NCI-H1105 treated with DMSO at 0.1 percent for 48 hours (cell line): Measurements from ENCODE around the gene FN3KRP.

Experiments used
- DNase-seq: peaks from one replicate; lab custom pipeline; 2025; lab: John Stamatoyannopoulos, UW

FN3KRP gene

GRCh38 chr17:82687871-82688270 lies 28.6 kb upstream of the FN3KRP start:
- DNase-seq: no peak

- no peak for DNase-seq
These were observed 27.4 kb upstream of the FN3KRP start for GRCh38 chr17:82689077-82689476.

GRCh38 chr17:82690786-82691489 lies 25.6 kb upstream of the FN3KRP start:
- no peak for DNase-seq

GRCh38 chr17:82691714-82692113 lies 24.8 kb upstream of the FN3KRP start:
- DNase-seq: no peak

GRCh38 chr17:82692268-82692667 lies 24.2 kb upstream of the FN3KRP start:
- no peak for DNase-seq

GRCh38 chr17:82693168-82693867 lies 23.2 kb upstream of the FN3KRP start:
- no peak for DNase-seq

- DNase-seq: no peak
These were observed 21.9 kb upstream of the FN3KRP start for GRCh38 chr17:82694647-82695046.

- no peak for DNase-seq
These were observed 20.2 kb upstream of the FN3KRP start for GRCh38 chr17:82696259-82696658.

- DNase-seq: no peak
These were observed 19.3 kb upstream of the FN3KRP start for GRCh38 chr17:82696916-82697807.

GRCh38 chr17:82697808-82698064 lies 18.8 kb upstream of the FN3KRP start:
- no peak for DNase-seq

- peak; percentile 94 for DNase-seq
These were observed 18.2 kb upstream of the FN3KRP start, which contains the start of gene RAB40B for GRCh38 chr17:82698065-82698973. Gene RAB40B, minus strand, starts transcription at chr17:82698698. Its CDS starts 102 bp downstream, at chr17:82698596.

- DNase-seq: no peak
These were observed 17.5 kb upstream of the FN3KRP start for GRCh38 chr17:82698974-82699442.

GRCh38 chr17:82699551-82699950 lies 17.0 kb upstream of the FN3KRP start:
- DNase-seq: no peak

- DNase-seq: no peak
These were observed 14.1 kb upstream of the FN3KRP start for GRCh38 chr17:82702231-82702927.

- no peak for DNase-seq
These were observed 13.3 kb upstream of the FN3KRP start for GRCh38 chr17:82703036-82703745.

GRCh38 chr17:82703935-82704865 lies 12.3 kb upstream of the FN3KRP start:
- no peak for DNase-seq

- DNase-seq: no peak
These were observed 11.6 kb upstream of the FN3KRP start for GRCh38 chr17:82704886-82705285.

- DNase-seq: no peak
These were observed 10.8 kb upstream of the FN3KRP start for GRCh38 chr17:82705756-82706155.

GRCh38 chr17:82709024-82709675 lies 7.4 kb upstream of the FN3KRP start:
- DNase-seq: no peak
